GM18868 (cell line): Measurements from ENCODE around the gene CFAP97D2.
"Not testable (repeated sequence)": the region's sequence is repeated elsewhere in the genome, so short reads cannot be mapped to it uniquely, and the experiment has no call there.

Experiments used
- ATAC-seq: cut with Tn5 transposase; IDR thresholded peaks from one replicate; pipeline ENCODE4 v1.9.1; 2021; ENCODE audit warnings: mild to moderate bottlenecking, moderate library complexity; ENCODE audit not compliant: unreplicated experiment

Gene CFAP97D2

GRCh38 chr13:114264313-114264712 lies 85.3 kb downstream of the CFAP97D2 start:
- not testable (repeated sequence) for ATAC-seq

- no peak for ATAC-seq
These were observed 86.0 kb downstream of the CFAP97D2 start for GRCh38 chr13:114264886-114265611.

GRCh38 chr13:114266241-114266640 lies 87.2 kb downstream of the CFAP97D2 start:
- ATAC-seq: no peak

GRCh38 chr13:114268344-114269280 lies 89.6 kb downstream of the CFAP97D2 start:
- no peak for ATAC-seq

- no peak for ATAC-seq
These were observed 90.3 kb downstream of the CFAP97D2 start for GRCh38 chr13:114269281-114269770.
